K562 (cell line): ENCODE measurements around the gene CLEC4M. TPM values are rescaled to one million over a fixed set of nuclear protein-coding genes. Genes with fewer than 3 reads are reported as not detected.
A peak's percentile ranks its signal among the peaks of the same experiment; 100 is the strongest.

Experiments
- ATAC-seq: fragments of 200-7000 bp; cut with Tn5 transposase; 3 replicates; pipeline ENCODE4 v1.9.1; 2020; ENCODE audit warnings: moderate library complexity
- BruUV-seq: library from RNA; stranded (reverse); fragments of 400-500 nt; replicated peaks from 2 replicates; lab custom pipeline; 2021; lab: Mats Ljungman, UMichigan
- CTCF ChIA-PET: fragments of 300-600 bp; formaldehyde crosslinking; extraction: SDS; loops from one replicate; lab custom pipeline; 2021; ENCODE audit warnings: low intra/inter-chr PET ratio; lab: Yijun Ruan, JAX
- POLR2A ChIA-PET: fragments of 300-600, 350-650 bp; sonication (Branson Sonifier 250); formaldehyde crosslinking; extraction: SDS; loops from one replicate; lab custom pipeline; 2021; ENCODE audit warnings: antibody characterized with exemption, inconsistent platforms; lab: Yijun Ruan, JAX
- DNase-seq, 4 experiments: peaks; one replicate each; pipeline versions ENCODE4 v3.0.0 to v3.0.0-alpha.2; 2011 to 2018; ENCODE audit warnings: low spot score in 3 of 4, mixed read lengths in 3 of 4; ENCODE audit errors: extremely low read depth in 1 of 4
- FAIRE-seq: peaks from 2 replicates; lab custom pipeline; 2011; peaks lifted over from hg19 to GRCh38; lab: Jason Lieb, UNC
- H2AFZ ChIP-seq: 2 replicates; pipeline ENCODE4 v1.6.0; 2011; ENCODE audit warnings: low read depth, low read length, control low read depth, inconsistent platforms
- H3K27ac ChIP-seq: fragments of 200-600 bp; 3 replicates; pipeline ENCODE4 v1.8.0; 2011; ENCODE audit warnings: low read depth, mild to moderate bottlenecking, control low read depth, inconsistent platforms, low read length, moderate library complexity, mixed read lengths; ENCODE audit errors: extremely low read depth
- H3K27me3 ChIP-seq, 2 experiments: fragments of 300-600 bp in 1 of 2; 2 replicates in 1 of 2; 3 replicates in 1 of 2; pipeline versions ENCODE4 v1.6.0 to v1.8.0; 2011; ENCODE audit warnings: inconsistent platforms in 2 of 2, low read length in 2 of 2, mild to moderate bottlenecking in 1 of 2, mixed read lengths in 1 of 2, moderate library complexity in 1 of 2; ENCODE audit not compliant: control insufficient read depth in 2 of 2, insufficient read depth in 2 of 2
- H3K36me3 ChIP-seq: fragments of 300-600 bp; 3 replicates; pipeline ENCODE4 v1.8.0; 2011; ENCODE audit warnings: mild to moderate bottlenecking, low read length, inconsistent platforms; ENCODE audit not compliant: control insufficient read depth, insufficient read depth
- H3K4me1 ChIP-seq, 2 experiments: fragments of 200-600 bp in 1 of 2; replicated peaks in 1 of 2; 2 replicates in 1 of 2; 3 replicates in 1 of 2; pipeline versions ENCODE4 v1.5.1 to v1.8.0; 2011; ENCODE audit warnings: inconsistent platforms in 2 of 2, low read length in 2 of 2, mild to moderate bottlenecking in 1 of 2, mixed read lengths in 1 of 2, moderate library complexity in 1 of 2; ENCODE audit not compliant: control insufficient read depth in 2 of 2, insufficient read depth in 2 of 2
- H3K4me2 ChIP-seq: 2 replicates; pipeline ENCODE4 v1.6.1; 2011; ENCODE audit warnings: low read length, control low read depth, inconsistent platforms, mixed read lengths; ENCODE audit not compliant: insufficient read depth
- H3K4me3 ChIP-seq: fragments of 200-600 bp; sonication (generic), shearing (Covaris generic); 2 replicates; pipeline ENCODE4 v1.5.1; 2016; ENCODE audit warnings: control low read depth, inconsistent platforms
- H3K79me2 ChIP-seq: fragments of 200-600 bp; 3 replicates; pipeline ENCODE4 v1.8.0; 2011; ENCODE audit warnings: low read length, inconsistent platforms; ENCODE audit not compliant: control insufficient read depth, insufficient read depth
- H3K9ac ChIP-seq, 2 experiments: 2 replicates each; pipeline versions ENCODE4 v1.6.0 to v1.6.1; 2011; ENCODE audit warnings: low read depth in 2 of 2, low read length in 2 of 2, control low read depth in 1 of 2, inconsistent platforms in 1 of 2, mild to moderate bottlenecking in 1 of 2, mixed read lengths in 1 of 2; ENCODE audit not compliant: insufficient read depth in 1 of 2
- H3K9me1 ChIP-seq: one replicate; pipeline ENCODE4 v1.6.0; 2011; ENCODE audit warnings: inconsistent platforms, mild to moderate bottlenecking, low read length, moderate library complexity; ENCODE audit not compliant: control insufficient read depth, insufficient read depth
- H3K9me3 ChIP-seq: replicated peaks from 2 replicates; pipeline ENCODE4 v1.5.1; 2011; ENCODE audit warnings: low read depth, low read length, inconsistent platforms; ENCODE audit not compliant: control insufficient read depth, insufficient read depth
- H4K20me1 ChIP-seq: replicated peaks from 2 replicates; pipeline ENCODE4 v1.6.1; 2011; ENCODE audit warnings: low read length, inconsistent platforms, mixed read lengths; ENCODE audit not compliant: control insufficient read depth, insufficient read depth
- ETS2 ChIP-seq: IDR thresholded peaks from 2 replicates; pipeline ENCODE4 v1.6.1; 2016; ENCODE audit warnings: borderline replicate concordance, missing genetic modification characterization, mild to moderate bottlenecking, moderate library complexity, missing compliant biosample characterization; ENCODE audit not compliant: poor library complexity, severe bottlenecking
- LARP7 ChIP-seq: fragments of 450-650 bp; IDR thresholded peaks from 2 replicates; pipeline ENCODE4 v1.6.1; 2016
- NFIX ChIP-seq: fragments of 250-450 bp; sonication (Bioruptor Pico); IDR thresholded peaks from 2 replicates; pipeline ENCODE4 v1.4.0; 2020; ENCODE audit warnings: low read depth, mild to moderate bottlenecking, moderate library complexity
- TBL1XR1 ChIP-seq, 2 experiments: IDR thresholded peaks; 2 replicates each; pipeline ENCODE4 v1.6.1; 2012; ENCODE audit warnings: improper control_type of control experiment in 2 of 2, low read length in 2 of 2, mild to moderate bottlenecking in 1 of 2
- TRIM28 ChIP-seq: fragments of 450-650 bp; IDR thresholded peaks from 2 replicates; pipeline ENCODE4 v1.6.1; 2017
- ZNF184 ChIP-seq: sonication (generic); formaldehyde crosslinking; IDR thresholded peaks from 2 replicates; pipeline ENCODE4 v1.5.0; 2020; ENCODE audit warnings: missing genetic modification reagents
- ZNF592 ChIP-seq: fragments of 450-650 bp; IDR thresholded peaks from 2 replicates; pipeline ENCODE4 v1.6.1; 2017; ENCODE audit warnings: antibody characterized with exemption, mild to moderate bottlenecking
- WGBS: fragments of 100-300 bp; shearing (Covaris generic); methylation state at CpG from one replicate; pipeline ENCODE4 v1.1.6; 2016; ENCODE audit warnings: low coverage, mixed read lengths; ENCODE audit not compliant: insufficient coverage; ENCODE audit errors: missing lambda C conversion rate; 5-methylcytosine and 5-hydroxymethylcytosine counted together
- in situ Hi-C: fragments of 300-500 bp; cut with MboI; formaldehyde crosslinking; loops from 4 replicates; pipeline ENCODE4 v1.15.0; 2018; ENCODE audit warnings: inconsistent platforms, mixed read lengths
- intact Hi-C: fragments of 100-400 bp; cut with micrococcal nuclease; formaldehyde crosslinking; loops from 2 replicates; pipeline ENCODE4 v1.14.2; 2022
- polyA plus RNA-seq, 8 experiments: library from polyadenylated mRNA; depleted of rRNA in 4 of 8; stranded (reverse) in 5 of 8; unstranded in 3 of 8; fragments of >200 nt; fragmentation: Nextera tagmentation in 2 of 8; fragmentation: Illumina TruSeq in 1 of 8; extraction: Ambion mirVana in 2 of 8; extraction: Trizol in 1 of 8; gene quantifications; 2 replicates each; pipeline versions ENCODE4 v1.2.1 to v1.2.3, GENCODE V29; 2011 to 2014; ENCODE audit warnings: inconsistent platforms in 1 of 8, missing spikeins in 1 of 8
- total RNA-seq, 7 experiments: library from RNA; depleted of rRNA in 6 of 7; stranded (reverse); fragments of >200 nt in 6 of 7; fragmentation: Illumina TruSeq in 2 of 7; extraction: Trizol in 2 of 7; gene quantifications; 2 replicates each; pipeline versions ENCODE4 v1.2.1 to v1.2.3, GENCODE V29; 2011 to 2021; ENCODE audit warnings: low replicate concordance in 1 of 7
- TF ChIP-seq, protein P1 (sequence below): sonication (generic); formaldehyde crosslinking; IDR thresholded peaks from 2 replicates; pipeline ENCODE4 v1.8.0; 2022; ENCODE audit warnings: missing genetic modification reagents, mild to moderate bottlenecking, borderline replicate concordance

Gene CLEC4M
- total and polyA plus RNA-seq, 9 of the 15 experiments (the other 6 are each of a cell fraction or from before 2014, with no cell fraction given), result 0.08 to 0.18 TPM; not detected in 7

DNA sequence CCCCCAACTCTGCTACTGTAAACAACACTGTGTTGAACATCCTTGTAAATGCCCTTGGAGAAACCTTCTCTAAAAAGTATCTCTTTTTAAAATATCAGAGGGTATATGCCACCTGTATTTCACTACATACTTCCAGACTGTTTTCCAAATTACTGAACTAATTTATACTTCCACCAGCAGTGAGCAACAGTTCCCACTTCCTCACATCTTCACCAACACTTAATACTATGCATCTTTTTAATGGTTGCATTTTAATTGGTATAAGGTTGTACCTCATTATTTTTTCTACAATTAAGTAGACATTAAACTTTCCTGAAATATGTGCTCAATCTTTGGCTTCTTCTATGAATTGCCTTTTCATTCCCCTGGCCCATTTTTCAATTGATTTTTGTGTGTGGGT, 21.8 kb downstream of the CLEC4M start:
- no TSS peak for BruUV-seq
- FAIRE-seq (no peak), ATAC-seq (no peak), DNase-seq (no peak)
- CTCF ChIA-PET, result no interaction called here
- intact Hi-C loops, result no loop called here
- Histone ChIP-seq H3K4me3 (no peak overlapping the region), H3K9me3 (no peaks in the 10 kb centered on the region), H3K4me2 (no peak overlapping the region), H3K9ac (no peak overlapping the region), H3K4me1 (peaks cover 0 to 16% of the 10 kb centered on the region in 2 experiments; a peak in 2 of 5 replicates), H3K36me3 (no peaks in the 10 kb centered on the region), H4K20me1 (no peaks in the 10 kb centered on the region), H2AFZ (no peak overlapping the region), H3K9me1 (no peaks in the 10 kb centered on the region), H3K27me3 (peaks cover 16 to 40% of the 10 kb centered on the region in 2 experiments; a peak in 4 of 5 replicates), H3K27ac (no peak overlapping the region), H3K79me2 (no peaks in the 10 kb centered on the region)
- in situ Hi-C loops, result no loop called here
- POLR2A ChIA-PET, result interaction anchor here (0.6 kb wide), 1 partner anchor 562 kb away, joined by 3 read pairs; no protein-coding TSS in a partner anchor
- no peak for TF ChIP-seq ETS2 (tag)
- peak; percentile 80; the same call in 1 of the 2 replicates for TF ChIP-seq ZNF184
- TF ChIP-seq TRIM28, result peak; percentile 53; the same call in 1 of the 2 replicates
- TF ChIP-seq LARP7, result no peak

GRCh38 chr19:7787141-7787540, 24.1 kb downstream of the CLEC4M start:
- DNase-seq (no peak), FAIRE-seq (no peak), ATAC-seq (no peak)
- ChIA-PET POLR2A (no interaction called here), CTCF (no interaction called here)
- Histone ChIP-seq H3K9ac (no peak overlapping the region), H3K9me1 (no peaks in the 10 kb centered on the region), H3K4me2 (no peak overlapping the region), H3K27me3 (peaks cover 0 to 25% of the 10 kb centered on the region in 2 experiments; a peak in 3 of 5 replicates), H3K27ac (no peak overlapping the region), H3K79me2 (no peaks in the 10 kb centered on the region), H3K4me3 (no peak overlapping the region), H3K36me3 (no peaks in the 10 kb centered on the region), H2AFZ (no peak overlapping the region), H4K20me1 (no peaks in the 10 kb centered on the region), H3K4me1 (peaks cover 0 to 16% of the 10 kb centered on the region in 2 experiments; a peak in 2 of 5 replicates), H3K9me3 (no peaks in the 10 kb centered on the region)
- intact Hi-C loops, result no loop called here
- in situ Hi-C loops, result no loop called here
- TF ChIP-seq ZNF592 (no peak), TBL1XR1 (IDR thresholded peaks at IDR 0.05; ENCODE audit: low read length in 2 of 2) (no peak), NFIX (CRISPR knock-in tag) (no peak)
- TF ChIP-seq, protein P1, sequence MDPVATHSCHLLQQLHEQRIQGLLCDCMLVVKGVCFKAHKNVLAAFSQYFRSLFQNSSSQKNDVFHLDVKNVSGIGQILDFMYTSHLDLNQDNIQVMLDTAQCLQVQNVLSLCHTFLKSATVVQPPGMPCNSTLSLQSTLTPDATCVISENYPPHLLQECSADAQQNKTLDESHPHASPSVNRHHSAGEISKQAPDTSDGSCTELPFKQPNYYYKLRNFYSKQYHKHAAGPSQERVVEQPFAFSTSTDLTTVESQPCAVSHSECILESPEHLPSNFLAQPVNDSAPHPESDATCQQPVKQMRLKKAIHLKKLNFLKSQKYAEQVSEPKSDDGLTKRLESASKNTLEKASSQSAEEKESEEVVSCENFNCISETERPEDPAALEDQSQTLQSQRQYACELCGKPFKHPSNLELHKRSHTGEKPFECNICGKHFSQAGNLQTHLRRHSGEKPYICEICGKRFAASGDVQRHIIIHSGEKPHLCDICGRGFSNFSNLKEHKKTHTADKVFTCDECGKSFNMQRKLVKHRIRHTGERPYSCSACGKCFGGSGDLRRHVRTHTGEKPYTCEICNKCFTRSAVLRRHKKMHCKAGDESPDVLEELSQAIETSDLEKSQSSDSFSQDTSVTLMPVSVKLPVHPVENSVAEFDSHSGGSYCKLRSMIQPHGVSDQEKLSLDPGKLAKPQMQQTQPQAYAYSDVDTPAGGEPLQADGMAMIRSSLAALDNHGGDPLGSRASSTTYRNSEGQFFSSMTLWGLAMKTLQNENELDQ (CRISPR knock-in tag), result no peak
- BruUV-seq, result no TSS peak
- 5% methylated on average over 9 of the region's 10 CpGs for WGBS
